Superior temporal gyrus (tissue), 1 donor: ENCODE measurements around the gene SLC7A10.

ENCODE experiments used
- DNase-seq: peaks from one replicate; pipeline ENCODE4 v3.0.0-alpha.2; 2016; ENCODE audit errors: extremely low spot score

Gene SLC7A10

GRCh38 chr19:33254245-33254824 lies 28.7 kb upstream of the SLC7A10 start:
- no peak for DNase-seq

- no peak for DNase-seq
Measured at GRCh38 chr19:33252971-33253370, 27.3 kb upstream of the SLC7A10 start.

DNA sequence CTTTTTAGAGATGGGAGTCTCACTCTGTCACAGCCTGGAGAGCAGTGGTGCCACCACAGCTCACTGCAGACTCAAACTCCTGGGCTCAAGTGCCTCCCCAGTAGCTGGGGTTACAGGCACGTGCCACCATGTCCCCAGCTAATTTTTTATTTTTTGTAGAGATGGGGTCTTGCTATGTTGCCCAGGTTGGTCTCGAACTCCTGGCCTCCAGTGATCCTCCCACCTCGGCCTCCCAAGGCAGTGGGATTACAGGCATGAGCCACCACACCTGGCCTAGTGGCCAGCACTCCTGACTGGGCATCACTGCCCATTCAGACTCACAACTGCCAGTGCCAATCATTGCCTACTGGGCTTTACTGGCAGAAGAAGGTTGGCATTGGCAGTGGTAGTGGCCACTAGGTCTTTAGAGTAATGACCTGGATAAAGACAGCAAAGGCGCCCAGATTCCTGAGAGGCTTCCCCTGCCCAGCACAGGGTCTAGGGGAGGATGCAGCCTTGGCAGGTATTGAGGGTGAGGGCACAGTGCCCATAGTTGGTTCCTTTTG lies 26.8 kb upstream of the SLC7A10 start:
- DNase-seq = no peak

GRCh38 chr19:33251526-33252090 lies 26.0 kb upstream of the SLC7A10 start:
- no peak for DNase-seq

GRCh38 chr19:33251076-33251475 lies 25.4 kb upstream of the SLC7A10 start:
- no peak for DNase-seq

DNA sequence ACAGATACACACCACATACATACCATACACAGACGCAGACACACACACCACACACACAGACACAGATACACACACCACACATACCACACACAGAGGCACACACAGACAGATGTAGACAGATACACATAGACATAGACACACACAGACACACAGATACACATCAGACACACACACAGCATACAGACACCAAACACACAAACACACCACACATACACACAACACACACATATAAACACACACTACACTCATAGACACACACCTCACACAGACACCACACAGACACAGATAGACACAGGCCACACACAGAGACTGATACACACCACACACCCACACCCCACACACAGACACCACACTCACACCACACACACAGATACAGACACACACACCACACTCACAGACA lies 24.9 kb upstream of the SLC7A10 start:
- no peak for DNase-seq

- DNase-seq = no peak
Measured at GRCh38 chr19:33249740-33250366, 24.2 kb upstream of the SLC7A10 start.

- DNase-seq = no peak
Measured at GRCh38 chr19:33248954-33249613, 23.4 kb upstream of the SLC7A10 start.

DNA sequence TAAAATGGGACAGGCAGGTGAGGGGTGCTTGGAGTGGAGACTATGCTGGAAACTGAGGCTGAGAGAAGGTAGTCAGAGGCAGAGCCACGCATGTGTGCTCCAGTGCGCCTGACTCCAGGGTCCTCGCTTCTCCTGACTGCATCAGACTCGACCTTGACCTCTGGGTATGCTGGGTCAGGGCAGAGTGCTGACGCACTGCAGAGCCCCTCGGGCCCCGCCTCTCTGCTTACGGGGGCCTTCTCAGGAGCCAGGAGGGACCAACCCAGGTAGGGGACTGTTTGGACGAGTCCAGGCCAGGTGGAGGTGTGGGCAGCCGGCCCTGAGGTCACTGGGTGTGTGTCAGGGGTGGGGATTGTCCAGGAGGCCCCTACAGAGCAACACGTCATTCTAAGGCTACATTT lies 22.9 kb upstream of the SLC7A10 start:
- no peak for DNase-seq

DNA sequence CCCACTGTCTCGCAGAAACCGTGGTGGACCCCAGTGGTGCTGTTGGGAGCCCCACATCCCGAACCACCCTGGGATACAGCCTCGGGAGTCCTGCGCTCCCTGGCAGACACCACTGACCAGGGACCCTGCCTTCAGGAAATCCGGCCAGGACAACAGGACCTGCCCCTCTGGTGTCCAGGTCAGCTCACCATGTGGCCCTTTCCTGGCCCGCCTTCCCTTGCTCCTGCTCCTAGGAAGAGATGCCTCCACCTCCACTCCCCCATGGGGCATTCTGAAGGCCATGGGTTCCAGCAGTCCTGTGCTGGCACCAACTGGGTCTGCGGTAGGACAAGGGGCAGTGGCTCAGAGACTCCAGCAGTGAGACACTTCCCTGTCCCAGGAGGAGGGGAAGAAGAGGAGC lies 22.5 kb upstream of the SLC7A10 start:
- DNase-seq = no peak

- no peak for DNase-seq
Measured at GRCh38 chr19:33247441-33247819, 21.8 kb upstream of the SLC7A10 start.

GRCh38 chr19:33246709-33247440 lies 21.2 kb upstream of the SLC7A10 start:
- DNase-seq = no peak

GRCh38 chr19:33245948-33246708 lies 20.5 kb upstream of the SLC7A10 start:
- no peak for DNase-seq

GRCh38 chr19:33242911-33243310 lies 17.3 kb upstream of the SLC7A10 start:
- DNase-seq = no peak

DNA sequence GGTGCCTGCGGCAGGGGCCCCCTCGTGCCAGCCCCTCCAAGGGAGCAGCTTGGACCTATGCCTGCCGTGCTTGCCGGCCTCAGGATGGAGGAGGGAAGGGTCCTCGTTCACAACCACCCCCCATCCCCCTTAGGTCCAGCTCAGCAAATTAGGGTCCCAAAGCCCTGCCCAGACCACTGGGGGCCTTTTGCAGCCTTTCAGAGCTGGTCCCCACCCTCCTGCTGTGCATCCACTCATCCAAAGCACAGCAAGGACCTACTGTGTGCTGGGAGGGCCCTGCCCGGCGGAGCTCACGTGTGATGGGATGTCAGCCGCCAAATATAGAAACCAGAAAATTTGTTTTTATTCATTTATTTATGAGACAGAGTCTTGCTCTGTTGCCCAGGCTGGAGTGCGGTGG lies 16.5 kb upstream of the SLC7A10 start:
- DNase-seq = no peak

GRCh38 chr19:33241530-33242101 lies 16.0 kb upstream of the SLC7A10 start:
- peak; percentile 18 for DNase-seq

DNA sequence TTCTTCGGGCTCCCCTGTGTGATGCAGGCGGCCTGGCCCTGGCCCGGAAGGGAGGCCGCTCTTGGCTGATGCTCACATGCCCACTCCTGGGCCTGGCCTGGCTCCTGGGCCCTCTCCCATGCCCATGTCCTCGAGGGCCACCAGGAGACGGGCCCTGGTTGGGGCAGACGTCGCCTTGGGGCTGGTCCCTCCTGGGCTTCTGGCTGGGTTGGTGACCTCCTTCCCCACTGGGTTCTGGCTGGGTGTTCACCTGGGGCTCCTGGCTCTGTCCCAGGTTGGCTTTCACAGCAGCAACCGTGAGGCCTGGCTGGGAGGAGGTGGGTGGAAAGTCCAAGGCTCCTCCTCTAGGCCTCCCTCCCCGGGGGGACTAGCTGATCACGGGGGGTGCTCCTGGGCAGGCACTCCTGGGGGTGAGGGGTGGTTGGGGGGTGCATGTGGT lies 15.5 kb upstream of the SLC7A10 start:
- no peak for DNase-seq

- DNase-seq = no peak
Measured at GRCh38 chr19:33240181-33240771, 14.6 kb upstream of the SLC7A10 start.

DNA sequence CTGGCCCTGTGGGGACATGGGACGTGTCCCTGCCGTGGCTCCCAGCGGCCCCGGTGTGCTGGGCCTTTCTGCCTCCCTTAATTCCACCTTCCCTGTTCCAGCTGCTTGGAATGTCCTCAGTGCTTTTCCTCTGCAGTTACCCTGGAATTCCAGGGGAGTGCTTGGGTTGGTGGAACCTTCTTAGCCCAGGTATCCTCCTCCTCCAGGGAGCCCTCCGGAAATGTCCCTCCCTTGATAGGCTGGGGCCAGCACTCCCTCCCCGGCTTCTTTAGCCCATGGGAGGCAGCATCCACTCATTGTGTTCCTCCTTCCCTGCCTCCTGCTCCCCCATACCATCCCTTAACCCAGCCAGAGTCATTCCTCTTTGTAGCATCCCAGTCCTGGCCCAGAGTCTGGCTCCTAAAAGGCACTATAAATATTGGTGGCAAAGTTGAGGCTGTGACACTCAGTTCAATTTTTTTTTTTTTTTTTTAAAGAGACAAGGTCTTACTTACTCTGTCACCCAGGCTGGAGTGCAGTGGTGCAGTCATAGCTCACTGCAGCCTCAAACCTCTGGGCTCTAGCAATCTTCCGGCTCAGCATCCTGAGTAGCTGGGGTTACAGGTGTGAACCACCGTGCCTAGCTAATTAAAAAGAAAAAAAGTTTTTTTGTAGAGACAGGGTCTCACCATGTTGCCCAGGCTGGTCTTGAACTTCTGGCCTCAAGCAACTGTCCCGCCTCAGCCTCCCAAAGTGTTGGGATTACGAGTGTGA lies 13.7 kb upstream of the SLC7A10 start:
- no peak for DNase-seq
